ENCODE results near the gene TWSG1.

Gene TWSG1

GRCh38 chr18:9348766-9349165 lies 14.2 kb downstream of the TWSG1 start:
- TF ChIP-seq POLR2AphosphoS5 (IDR thresholded peaks at IDR 0.05; ENCODE audit: low read depth) (no peak), GABPA (IDR thresholded peaks at IDR 0.05; ENCODE audit: low read depth) (no peak), CTCF (IDR thresholded peaks at IDR 0.05; ENCODE audit: insufficient read depth, low read length) (no peak), SPI1 (IDR thresholded peaks at IDR 0.05; ENCODE audit: borderline replicate concordance, low read depth) (no peak), REST (IDR thresholded peaks at IDR 0.05; ENCODE audit: insufficient replicate concordance, low read depth) (no peak)
- no peak for DNase-seq (ENCODE audit: low read depth in 1 of 2, low spot score in 1 of 2)
- Histone ChIP-seq H3K27me3 (ENCODE audit: insufficient read depth, poor library complexity, severe bottlenecking) (no peaks in the 10 kb centered on the region), H3K4me3 (replicated peaks; ENCODE audit: insufficient read depth, low read length) (no peak overlapping the region), H3K27ac (replicated peaks) (no peak overlapping the region)

GRCh38 chr18:9353596-9353995 lies 19.0 kb downstream of the TWSG1 start:
- no peak for DNase-seq (ENCODE audit: low read depth in 1 of 2, low spot score in 1 of 2)
- no peaks in the 10 kb centered on the region for H3K27me3 ChIP-seq (ENCODE audit: insufficient read depth, poor library complexity, severe bottlenecking)
- H3K27ac ChIP-seq (replicated peaks) = no peak overlapping the region
- H3K4me3 ChIP-seq (replicated peaks; ENCODE audit: insufficient read depth, low read length) = no peak overlapping the region
- TF ChIP-seq POLR2AphosphoS5 (IDR thresholded peaks at IDR 0.05; ENCODE audit: low read depth) (no peak), CTCF (IDR thresholded peaks at IDR 0.05; ENCODE audit: insufficient read depth, low read length) (no peak), REST (IDR thresholded peaks at IDR 0.05; ENCODE audit: insufficient replicate concordance, low read depth) (no peak), GABPA (IDR thresholded peaks at IDR 0.05; ENCODE audit: low read depth) (no peak), SPI1 (IDR thresholded peaks at IDR 0.05; ENCODE audit: borderline replicate concordance, low read depth) (no peak)

GRCh38 chr18:9354256-9354655 lies 19.7 kb downstream of the TWSG1 start:
- Histone ChIP-seq H3K4me3 (replicated peaks; ENCODE audit: insufficient read depth, low read length) (no peak overlapping the region), H3K27ac (replicated peaks) (no peak overlapping the region), H3K27me3 (ENCODE audit: insufficient read depth, poor library complexity, severe bottlenecking) (no peaks in the 10 kb centered on the region)
- no peak for DNase-seq (ENCODE audit: low read depth in 1 of 2, low spot score in 1 of 2)
- TF ChIP-seq GABPA (IDR thresholded peaks at IDR 0.05; ENCODE audit: low read depth) = no peak
- TF ChIP-seq REST (IDR thresholded peaks at IDR 0.05; ENCODE audit: insufficient replicate concordance, low read depth) = no peak
- TF ChIP-seq SPI1 (IDR thresholded peaks at IDR 0.05; ENCODE audit: borderline replicate concordance, low read depth) = no peak
- no peak for TF ChIP-seq POLR2AphosphoS5 (IDR thresholded peaks at IDR 0.05; ENCODE audit: low read depth)
- no peak for TF ChIP-seq CTCF (IDR thresholded peaks at IDR 0.05; ENCODE audit: insufficient read depth, low read length)
